Osteocyte (in vitro differentiated cells): ENCODE results near the gene TENT5A. TPM values are rescaled to one million over a fixed set of nuclear protein-coding genes. Genes with fewer than 3 reads are reported as not detected.

Experiments used
- DNase-seq: peaks from one replicate; pipeline ENCODE4 v3.0.0; 2021; ENCODE audit warnings: mixed read lengths; ENCODE audit not compliant: unreplicated experiment; ENCODE audit errors: extremely low spot score
- H3K27ac Mint-ChIP-seq: one replicate; pipeline ENCODE4 v1.8.0; 2021; ENCODE audit warnings: mild to moderate bottlenecking, mixed read lengths; ENCODE audit not compliant: unreplicated experiment
- H3K27me3 Mint-ChIP-seq: one replicate; pipeline ENCODE4 v1.8.0; 2021; ENCODE audit warnings: mixed read lengths; ENCODE audit not compliant: unreplicated experiment
- H3K36me3 Mint-ChIP-seq: one replicate; pipeline ENCODE4 v1.8.0; 2021; ENCODE audit warnings: mixed read lengths; ENCODE audit not compliant: unreplicated experiment
- H3K4me1 Mint-ChIP-seq: one replicate; pipeline ENCODE4 v1.8.0; 2021; ENCODE audit warnings: mixed read lengths; ENCODE audit not compliant: unreplicated experiment
- H3K4me3 Mint-ChIP-seq: one replicate; pipeline ENCODE4 v1.8.0; 2021; ENCODE audit warnings: mild to moderate bottlenecking, moderate library complexity, mixed read lengths; ENCODE audit not compliant: unreplicated experiment
- H3K9me3 Mint-ChIP-seq: one replicate; pipeline ENCODE4 v1.8.0; 2021; ENCODE audit warnings: mixed read lengths; ENCODE audit not compliant: unreplicated experiment
- CTCF ChIP-seq: fragments of 200-600 bp; sonication (generic); IDR thresholded peaks from 2 replicates; pipeline ENCODE4 v1.5.0; 2021; ENCODE audit warnings: antibody characterized with exemption, mild to moderate bottlenecking, moderate library complexity
- total RNA-seq: library from RNA; stranded (reverse); gene quantifications from 2 replicates; pipeline ENCODE4 v1.2.1, GENCODE V29; 2021

Gene TENT5A
- total RNA-seq, 1 donor from 2014 or later: 25.8 TPM

GRCh38 chr6:81789291-81789690 is 36.8 kb upstream of the TENT5A start:
- DNase-seq: no peak
- no peaks in the 10 kb centered on the region for H3K9me3 Mint-ChIP-seq
- H3K4me1 Mint-ChIP-seq: peaks cover 26% of the 10 kb centered on the region
- H3K36me3 Mint-ChIP-seq: no peaks in the 10 kb centered on the region
- no peak for TF ChIP-seq CTCF
- no peak overlapping the region for H3K4me3 Mint-ChIP-seq
- H3K27me3 Mint-ChIP-seq: no peaks in the 10 kb centered on the region
- no peak overlapping the region for H3K27ac Mint-ChIP-seq

- no peak overlapping the region for H3K4me3 Mint-ChIP-seq
- TF ChIP-seq CTCF: no peak
- no peak overlapping the region for H3K27ac Mint-ChIP-seq
- H3K9me3 Mint-ChIP-seq: no peaks in the 10 kb centered on the region
- no peaks in the 10 kb centered on the region for H3K27me3 Mint-ChIP-seq
- no peaks in the 10 kb centered on the region for H3K36me3 Mint-ChIP-seq
- peaks cover 22% of the 10 kb centered on the region for H3K4me1 Mint-ChIP-seq
- no peak for DNase-seq
These were observed 36.3 kb upstream of the TENT5A start for GRCh38 chr6:81788748-81789147.

- H3K4me3 Mint-ChIP-seq: no peak overlapping the region
- H3K27me3 Mint-ChIP-seq: no peaks in the 10 kb centered on the region
- H3K4me1 Mint-ChIP-seq: peaks cover 15% of the 10 kb centered on the region
- H3K9me3 Mint-ChIP-seq: no peaks in the 10 kb centered on the region
- DNase-seq: no peak
- no peak for TF ChIP-seq CTCF
- peak overlapping the region; percentile 32 for H3K27ac Mint-ChIP-seq
- H3K36me3 Mint-ChIP-seq: no peaks in the 10 kb centered on the region
These were observed 35.0 kb upstream of the TENT5A start for GRCh38 chr6:81787313-81788068.

- Mint-ChIP-seq H3K27ac (no peak overlapping the region), H3K36me3 (no peaks in the 10 kb centered on the region), H3K4me1 (peaks cover 15% of the 10 kb centered on the region), H3K9me3 (no peaks in the 10 kb centered on the region), H3K27me3 (no peaks in the 10 kb centered on the region), H3K4me3 (no peak overlapping the region)
- no peak for TF ChIP-seq CTCF
- DNase-seq: no peak
These were observed 33.7 kb upstream of the TENT5A start for GRCh38 chr6:81786150-81786549.

- Mint-ChIP-seq H3K4me3 (no peak overlapping the region), H3K27me3 (no peaks in the 10 kb centered on the region), H3K27ac (no peak overlapping the region), H3K36me3 (no peaks in the 10 kb centered on the region), H3K4me1 (peaks cover 15% of the 10 kb centered on the region), H3K9me3 (no peaks in the 10 kb centered on the region)
- TF ChIP-seq CTCF: no peak
- no peak for DNase-seq
These were observed 32.9 kb upstream of the TENT5A start for GRCh38 chr6:81785377-81785776.
